ENCODE results near the gene CHKA. TPM values are rescaled to one million over a fixed set of nuclear protein-coding genes. Genes with fewer than 3 reads are reported as not detected.

Gene CHKA
- total RNA-seq, 1 experiment from 2014 or later = 136 TPM

DNA sequence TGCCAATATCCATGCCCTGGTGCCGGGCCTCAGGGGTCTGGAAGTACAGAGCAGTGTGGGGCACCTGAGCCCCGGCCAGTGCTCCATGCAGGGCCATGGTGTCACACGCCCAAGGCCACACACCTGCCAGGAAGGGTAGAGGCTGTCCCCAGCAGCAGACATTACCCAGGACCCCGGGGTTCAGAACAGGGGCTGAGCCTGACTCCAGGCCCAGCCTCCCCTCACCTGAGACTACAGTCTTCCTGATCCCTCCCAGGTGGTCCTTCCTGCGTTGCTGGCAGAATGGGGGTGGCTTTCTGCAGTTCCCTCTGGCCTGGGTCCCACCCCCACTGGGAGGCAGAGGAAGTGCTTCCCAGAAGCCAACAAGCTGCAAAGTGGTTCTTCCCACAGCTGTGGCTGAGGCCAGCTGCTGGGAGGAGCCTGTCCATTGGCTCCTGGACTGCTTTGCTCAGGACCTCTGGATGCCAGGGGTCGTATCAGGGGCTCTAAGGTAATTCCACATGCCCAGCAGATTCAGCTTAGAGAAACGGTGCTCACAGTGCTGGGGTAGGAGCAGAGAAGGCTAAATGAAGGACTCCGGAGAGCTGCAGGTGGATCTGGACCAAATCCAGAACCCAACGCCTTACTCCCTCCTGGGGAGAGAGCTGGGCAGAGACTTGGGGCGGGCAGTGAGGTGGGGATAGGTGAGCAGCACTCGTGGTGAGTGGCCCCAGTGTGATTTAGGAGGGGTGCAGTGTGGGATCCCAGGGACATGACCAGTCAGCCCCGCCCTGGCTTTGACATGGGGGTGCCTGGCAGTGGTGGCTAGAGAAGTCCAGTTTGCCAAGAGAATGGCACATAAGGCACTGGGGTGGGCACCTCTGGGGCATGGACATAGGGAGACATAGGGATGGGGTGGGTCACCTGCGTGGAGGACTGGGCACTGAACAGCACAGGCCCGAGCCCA lies 69.7 kb downstream of the CHKA start:
- no peak for DNase-seq (ENCODE audit: low read depth, low spot score)
- Histone ChIP-seq H3K36me3 (ENCODE audit: control insufficient read depth, insufficient read depth, low read length) (no peaks in the 10 kb centered on the region), H3K4me3 (ENCODE audit: low read depth in 2 of 2, low read length in 2 of 2) (no peak overlapping the region), H3K27me3 (ENCODE audit: control insufficient read depth, insufficient read depth, low read length) (no peaks in the 10 kb centered on the region), H3K9me3 (ENCODE audit: control insufficient read depth, insufficient read depth, low read depth, low read length) (no peaks in the 10 kb centered on the region), H3K4me1 (ENCODE audit: control insufficient read depth, insufficient read depth, low read length) (no peaks in the 10 kb centered on the region; the same call in 1 of the 2 replicates), H3K27ac (ENCODE audit: low read length) (no peak overlapping the region)
- in situ Hi-C loops (cut with HindIII; ENCODE audit: low pct_unique_long_range_greater_than_20kb, low sequenced_read_pairs) (no loop called here), intact Hi-C loops (cut with micrococcal nuclease; ENCODE audit: unreplicated experiment) (no loop called here)
- 0 out of 2 replicates have a peak, but pooled peaks have one; percentile 7 for ATAC-seq
- POLR2A ChIA-PET = no interaction called here
- CTCF ChIA-PET = interaction anchor here (0.6 kb wide), 1 partner anchor 422 kb away, joined by 3 read pairs; no protein-coding TSS in a partner anchor
- BruUV-seq (replicated peaks) = no TSS peak
- TF ChIP-seq POLR2AphosphoS5 (IDR thresholded peaks at IDR 0.05; ENCODE audit: low read depth, low read length) (no peak), TCF7L2 (IDR thresholded peaks at IDR 0.05; ENCODE audit: low read depth, low read length) (no peak), SIN3A (IDR thresholded peaks at IDR 0.05; ENCODE audit: borderline replicate concordance, insufficient read depth, low read depth, low read length) (no peak)
- TF ChIP-seq, protein P1, sequence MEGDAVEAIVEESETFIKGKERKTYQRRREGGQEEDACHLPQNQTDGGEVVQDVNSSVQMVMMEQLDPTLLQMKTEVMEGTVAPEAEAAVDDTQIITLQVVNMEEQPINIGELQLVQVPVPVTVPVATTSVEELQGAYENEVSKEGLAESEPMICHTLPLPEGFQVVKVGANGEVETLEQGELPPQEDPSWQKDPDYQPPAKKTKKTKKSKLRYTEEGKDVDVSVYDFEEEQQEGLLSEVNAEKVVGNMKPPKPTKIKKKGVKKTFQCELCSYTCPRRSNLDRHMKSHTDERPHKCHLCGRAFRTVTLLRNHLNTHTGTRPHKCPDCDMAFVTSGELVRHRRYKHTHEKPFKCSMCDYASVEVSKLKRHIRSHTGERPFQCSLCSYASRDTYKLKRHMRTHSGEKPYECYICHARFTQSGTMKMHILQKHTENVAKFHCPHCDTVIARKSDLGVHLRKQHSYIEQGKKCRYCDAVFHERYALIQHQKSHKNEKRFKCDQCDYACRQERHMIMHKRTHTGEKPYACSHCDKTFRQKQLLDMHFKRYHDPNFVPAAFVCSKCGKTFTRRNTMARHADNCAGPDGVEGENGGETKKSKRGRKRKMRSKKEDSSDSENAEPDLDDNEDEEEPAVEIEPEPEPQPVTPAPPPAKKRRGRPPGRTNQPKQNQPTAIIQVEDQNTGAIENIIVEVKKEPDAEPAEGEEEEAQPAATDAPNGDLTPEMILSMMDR (IDR thresholded peaks at IDR 0.05) = no peak
- TF ChIP-seq, protein P2, sequence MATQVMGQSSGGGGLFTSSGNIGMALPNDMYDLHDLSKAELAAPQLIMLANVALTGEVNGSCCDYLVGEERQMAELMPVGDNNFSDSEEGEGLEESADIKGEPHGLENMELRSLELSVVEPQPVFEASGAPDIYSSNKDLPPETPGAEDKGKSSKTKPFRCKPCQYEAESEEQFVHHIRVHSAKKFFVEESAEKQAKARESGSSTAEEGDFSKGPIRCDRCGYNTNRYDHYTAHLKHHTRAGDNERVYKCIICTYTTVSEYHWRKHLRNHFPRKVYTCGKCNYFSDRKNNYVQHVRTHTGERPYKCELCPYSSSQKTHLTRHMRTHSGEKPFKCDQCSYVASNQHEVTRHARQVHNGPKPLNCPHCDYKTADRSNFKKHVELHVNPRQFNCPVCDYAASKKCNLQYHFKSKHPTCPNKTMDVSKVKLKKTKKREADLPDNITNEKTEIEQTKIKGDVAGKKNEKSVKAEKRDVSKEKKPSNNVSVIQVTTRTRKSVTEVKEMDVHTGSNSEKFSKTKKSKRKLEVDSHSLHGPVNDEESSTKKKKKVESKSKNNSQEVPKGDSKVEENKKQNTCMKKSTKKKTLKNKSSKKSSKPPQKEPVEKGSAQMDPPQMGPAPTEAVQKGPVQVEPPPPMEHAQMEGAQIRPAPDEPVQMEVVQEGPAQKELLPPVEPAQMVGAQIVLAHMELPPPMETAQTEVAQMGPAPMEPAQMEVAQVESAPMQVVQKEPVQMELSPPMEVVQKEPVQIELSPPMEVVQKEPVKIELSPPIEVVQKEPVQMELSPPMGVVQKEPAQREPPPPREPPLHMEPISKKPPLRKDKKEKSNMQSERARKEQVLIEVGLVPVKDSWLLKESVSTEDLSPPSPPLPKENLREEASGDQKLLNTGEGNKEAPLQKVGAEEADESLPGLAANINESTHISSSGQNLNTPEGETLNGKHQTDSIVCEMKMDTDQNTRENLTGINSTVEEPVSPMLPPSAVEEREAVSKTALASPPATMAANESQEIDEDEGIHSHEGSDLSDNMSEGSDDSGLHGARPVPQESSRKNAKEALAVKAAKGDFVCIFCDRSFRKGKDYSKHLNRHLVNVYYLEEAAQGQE (IDR thresholded peaks at IDR 0.05; ENCODE audit: insufficient read depth in 1 of 2, low read depth in 2 of 2, low read length in 1 of 2) = no peak

DNA sequence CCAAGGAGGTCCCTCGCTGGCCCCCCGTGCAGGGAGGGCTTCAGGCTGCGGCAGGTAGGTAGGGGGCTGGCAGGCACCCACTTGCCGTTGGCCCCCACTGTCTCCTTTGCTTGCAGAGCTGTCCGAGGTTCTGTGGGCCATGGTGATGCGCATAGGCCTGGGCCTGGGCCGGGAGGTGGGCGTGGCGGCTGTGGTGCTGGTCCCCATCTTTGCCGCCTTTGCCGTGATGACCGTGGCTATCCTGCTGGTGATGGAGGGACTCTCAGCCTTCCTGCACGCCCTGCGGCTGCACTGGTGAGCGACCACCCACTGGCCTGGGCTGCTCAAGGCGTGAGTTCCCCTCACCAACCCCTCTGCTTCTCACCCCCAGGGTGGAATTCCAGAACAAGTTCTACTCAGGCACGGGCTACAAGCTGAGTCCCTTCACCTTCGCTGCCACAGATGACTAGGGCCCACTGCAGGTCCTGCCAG lies 70.8 kb downstream of the CHKA start:
- no peaks in the 10 kb centered on the region; the same call in 1 of the 2 replicates for H3K4me1 ChIP-seq (ENCODE audit: control insufficient read depth, insufficient read depth, low read length)
- no peak overlapping the region for H3K27ac ChIP-seq (ENCODE audit: low read length)
- BruUV-seq (replicated peaks) = TSS peak; percentile 36
- H3K36me3 ChIP-seq (ENCODE audit: control insufficient read depth, insufficient read depth, low read length) = no peaks in the 10 kb centered on the region
- ChIA-PET CTCF (interaction anchor here (0.6 kb wide), 1 partner anchor 423 kb away, joined by 3 read pairs; no protein-coding TSS in a partner anchor), POLR2A (no interaction called here)
- in situ Hi-C loops (cut with HindIII; ENCODE audit: low pct_unique_long_range_greater_than_20kb, low sequenced_read_pairs) = no loop called here
- ATAC-seq (no peak), DNase-seq (ENCODE audit: low read depth, low spot score) (no peak)
- TF ChIP-seq SIN3A (IDR thresholded peaks at IDR 0.05; ENCODE audit: borderline replicate concordance, insufficient read depth, low read depth, low read length) (no peak), TCF7L2 (IDR thresholded peaks at IDR 0.05; ENCODE audit: low read depth, low read length) (no peak), POLR2AphosphoS5 (IDR thresholded peaks at IDR 0.05; ENCODE audit: low read depth, low read length) (no peak)
- TF ChIP-seq, protein P2 (IDR thresholded peaks at IDR 0.05; ENCODE audit: insufficient read depth in 1 of 2, low read depth in 2 of 2, low read length in 1 of 2) = no peak
- TF ChIP-seq, protein P1 (IDR thresholded peaks at IDR 0.05) = no peak
- H3K9me3 ChIP-seq (ENCODE audit: control insufficient read depth, insufficient read depth, low read depth, low read length) = no peaks in the 10 kb centered on the region
- no peak overlapping the region for H3K4me3 ChIP-seq (ENCODE audit: low read depth in 2 of 2, low read length in 2 of 2)
- no peaks in the 10 kb centered on the region for H3K27me3 ChIP-seq (ENCODE audit: control insufficient read depth, insufficient read depth, low read length)
- intact Hi-C loops (cut with micrococcal nuclease; ENCODE audit: unreplicated experiment) = no loop called here

All from Panc1 (cell line).